ENCODE measurements around the gene TFCP2.
"Not testable (repeated sequence)": the region's sequence is repeated elsewhere in the genome, so short reads cannot be mapped to it uniquely, and the experiment has no call there.

TFCP2 gene

GRCh38 chr12:51080136-51080535 is 92.8 kb downstream of the TFCP2 start:
- no peak for DNase-seq (ENCODE audit: low spot score)

- DNase-seq (ENCODE audit: low spot score), result not testable (repeated sequence)
These were observed 94.1 kb downstream of the TFCP2 start for GRCh38 chr12:51078866-51079265.

- not testable (repeated sequence) for DNase-seq (ENCODE audit: low spot score)
These were observed 94.6 kb downstream of the TFCP2 start for GRCh38 chr12:51078346-51078745.

GRCh38 chr12:51077930-51078329 is 95.0 kb downstream of the TFCP2 start:
- peak; percentile 53 for DNase-seq (ENCODE audit: low spot score)

GRCh38 chr12:51076236-51076930 is 96.6 kb downstream of the TFCP2 start:
- DNase-seq (ENCODE audit: low spot score), result no peak

- DNase-seq (ENCODE audit: low spot score), result no peak
These were observed 97.5 kb downstream of the TFCP2 start for GRCh38 chr12:51075390-51075789.

GRCh38 chr12:51071663-51072062 is 101.3 kb downstream of the TFCP2 start:
- no peak for DNase-seq (ENCODE audit: low spot score)

GRCh38 chr12:51070004-51070403 is 102.9 kb downstream of the TFCP2 start:
- DNase-seq (ENCODE audit: low spot score), result no peak

- DNase-seq (ENCODE audit: low spot score), result no peak
These were observed 105.2 kb downstream of the TFCP2 start for GRCh38 chr12:51067771-51068170.

- no peak for DNase-seq (ENCODE audit: low spot score)
These were observed 105.7 kb downstream of the TFCP2 start for GRCh38 chr12:51067229-51067628.

- no peak for DNase-seq (ENCODE audit: low spot score)
These were observed 107.4 kb downstream of the TFCP2 start for GRCh38 chr12:51065530-51065929.

- DNase-seq (ENCODE audit: low spot score), result no peak
These were observed 110.1 kb downstream of the TFCP2 start for GRCh38 chr12:51062631-51063397.

- DNase-seq (ENCODE audit: low spot score), result no peak
These were observed 113.8 kb downstream of the TFCP2 start for GRCh38 chr12:51059086-51059485.

GRCh38 chr12:51056242-51056641 is 116.7 kb downstream of the TFCP2 start:
- DNase-seq (ENCODE audit: low spot score), result no peak

- no peak for DNase-seq (ENCODE audit: low spot score)
These were observed 117.9 kb downstream of the TFCP2 start for GRCh38 chr12:51055060-51055459.

GRCh38 chr12:51051787-51052186 is 121.1 kb downstream of the TFCP2 start:
- DNase-seq (ENCODE audit: low spot score), result no peak

- DNase-seq (ENCODE audit: low spot score), result no peak
These were observed 123.4 kb downstream of the TFCP2 start for GRCh38 chr12:51049525-51049924.

GRCh38 chr12:51048661-51049251 is 124.2 kb downstream of the TFCP2 start:
- DNase-seq (ENCODE audit: low spot score), result no peak

- DNase-seq (ENCODE audit: low spot score), result peak; percentile 93
These were observed 125.0 kb downstream of the TFCP2 start, which contains the start of gene LETMD1 for GRCh38 chr12:51047655-51048540. TSS of gene LETMD1 (plus strand) at chr12:51048327. CDS start at chr12:51048357, 30 bp downstream.

All from AG08396 (cell line).